ENCODE measurements around the gene TMEM163. TPM values are rescaled to one million over a fixed set of nuclear protein-coding genes. Genes with fewer than 3 reads are reported as not detected.

TMEM163 gene
- total RNA-seq, 1 donor from 2014 or later, result 6.0 TPM

DNA sequence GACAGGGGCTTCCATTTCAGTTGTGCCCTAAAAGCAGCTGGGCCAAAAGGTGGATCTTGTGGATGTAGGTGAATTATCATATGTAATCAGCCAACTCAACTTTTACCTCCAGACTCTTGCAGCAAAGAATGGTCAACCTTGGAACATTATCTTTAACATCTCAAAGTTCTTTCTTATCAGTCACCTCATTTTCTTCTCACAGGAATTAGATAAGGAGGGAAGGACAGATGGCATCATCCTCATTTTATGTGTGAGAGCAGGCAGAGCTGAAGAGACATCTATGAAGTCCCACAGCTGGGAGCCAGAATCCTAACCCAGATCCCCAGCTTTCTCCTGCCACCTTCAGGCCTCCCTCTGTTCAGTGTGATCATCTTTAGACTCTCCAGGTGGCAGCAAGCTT, 282.9 kb downstream of the TMEM163 start:
- Mint-ChIP-seq H3K4me1 (no peaks in the 10 kb centered on the region), H3K27ac (no peak overlapping the region), H3K27me3 (no peaks in the 10 kb centered on the region), H3K9me3 (no peaks in the 10 kb centered on the region), H3K4me3 (no peak overlapping the region), H3K36me3 (ENCODE audit: low read depth) (peaks cover 89% of the 10 kb centered on the region)
- TF ChIP-seq, protein P1, sequence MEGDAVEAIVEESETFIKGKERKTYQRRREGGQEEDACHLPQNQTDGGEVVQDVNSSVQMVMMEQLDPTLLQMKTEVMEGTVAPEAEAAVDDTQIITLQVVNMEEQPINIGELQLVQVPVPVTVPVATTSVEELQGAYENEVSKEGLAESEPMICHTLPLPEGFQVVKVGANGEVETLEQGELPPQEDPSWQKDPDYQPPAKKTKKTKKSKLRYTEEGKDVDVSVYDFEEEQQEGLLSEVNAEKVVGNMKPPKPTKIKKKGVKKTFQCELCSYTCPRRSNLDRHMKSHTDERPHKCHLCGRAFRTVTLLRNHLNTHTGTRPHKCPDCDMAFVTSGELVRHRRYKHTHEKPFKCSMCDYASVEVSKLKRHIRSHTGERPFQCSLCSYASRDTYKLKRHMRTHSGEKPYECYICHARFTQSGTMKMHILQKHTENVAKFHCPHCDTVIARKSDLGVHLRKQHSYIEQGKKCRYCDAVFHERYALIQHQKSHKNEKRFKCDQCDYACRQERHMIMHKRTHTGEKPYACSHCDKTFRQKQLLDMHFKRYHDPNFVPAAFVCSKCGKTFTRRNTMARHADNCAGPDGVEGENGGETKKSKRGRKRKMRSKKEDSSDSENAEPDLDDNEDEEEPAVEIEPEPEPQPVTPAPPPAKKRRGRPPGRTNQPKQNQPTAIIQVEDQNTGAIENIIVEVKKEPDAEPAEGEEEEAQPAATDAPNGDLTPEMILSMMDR (IDR thresholded peaks at IDR 0.05), result no peak
- DNase-seq, result no peak
- no peak for ATAC-seq (ENCODE audit: low read depth)
- POLR2A ChIA-PET, result no interaction called here
- CTCF ChIA-PET, result interaction anchor here (1.3 kb wide), 1 partner anchor 24 kb away, joined by 3 read pairs; no protein-coding TSS in a partner anchor
- intact Hi-C loops (cut with micrococcal nuclease), result no loop called here

DNA sequence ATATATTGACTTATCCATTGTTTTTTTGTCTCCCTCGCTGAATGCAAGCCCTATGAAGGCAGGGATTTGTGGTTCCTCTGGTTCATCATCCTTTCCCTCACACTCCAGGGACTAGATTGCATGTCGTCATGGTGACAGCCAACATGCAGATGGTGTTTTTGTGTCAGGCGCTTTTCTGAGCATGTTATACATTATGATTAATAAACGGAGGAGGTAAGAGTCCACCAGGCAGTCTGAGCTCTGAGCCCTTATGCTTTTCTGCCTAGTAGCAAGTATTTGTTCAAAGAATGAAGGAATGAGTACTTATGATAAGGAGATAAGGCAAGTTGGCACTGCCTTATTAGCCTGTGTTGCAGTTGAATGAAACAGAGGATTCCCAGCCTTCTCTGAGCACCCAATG, 283.3 kb downstream of the TMEM163 start:
- ChIA-PET POLR2A (no interaction called here), CTCF (interaction anchor here (1.3 kb wide), 1 partner anchor 24 kb away, joined by 3 read pairs; no protein-coding TSS in a partner anchor)
- H3K36me3 Mint-ChIP-seq (ENCODE audit: low read depth), result peaks cover 92% of the 10 kb centered on the region
- H3K27ac Mint-ChIP-seq, result peak overlapping the region; percentile 14
- no peak overlapping the region for H3K4me3 Mint-ChIP-seq
- TF ChIP-seq, protein P1 (IDR thresholded peaks at IDR 0.05), result no peak
- no peaks in the 10 kb centered on the region for H3K4me1 Mint-ChIP-seq
- no peak for ATAC-seq (ENCODE audit: low read depth)
- no peaks in the 10 kb centered on the region for H3K27me3 Mint-ChIP-seq
- no peaks in the 10 kb centered on the region for H3K9me3 Mint-ChIP-seq
- DNase-seq, result no peak
- intact Hi-C loops (cut with micrococcal nuclease), result no loop called here

DNA sequence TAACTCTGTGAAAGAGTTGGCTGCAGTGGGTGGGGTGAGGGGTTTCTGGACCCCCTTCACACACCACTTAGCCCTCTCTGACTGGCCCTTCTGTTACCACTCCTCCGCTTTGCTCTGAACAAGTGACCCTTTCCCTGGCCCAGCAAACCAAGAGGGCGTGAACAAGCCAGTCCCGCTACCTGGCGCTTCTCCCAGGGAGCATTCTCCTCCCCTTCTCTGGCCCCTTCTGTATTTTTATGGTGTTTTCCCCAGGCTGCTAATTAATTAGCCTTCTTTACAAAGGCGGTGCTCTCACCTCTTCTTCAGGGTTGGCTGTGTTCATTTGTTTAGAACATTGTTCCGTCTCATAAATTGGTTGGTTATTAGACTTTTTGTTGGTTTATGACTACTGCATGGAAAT, 284.8 kb downstream of the TMEM163 start:
- H3K4me3 Mint-ChIP-seq, result no peak overlapping the region

DNA sequence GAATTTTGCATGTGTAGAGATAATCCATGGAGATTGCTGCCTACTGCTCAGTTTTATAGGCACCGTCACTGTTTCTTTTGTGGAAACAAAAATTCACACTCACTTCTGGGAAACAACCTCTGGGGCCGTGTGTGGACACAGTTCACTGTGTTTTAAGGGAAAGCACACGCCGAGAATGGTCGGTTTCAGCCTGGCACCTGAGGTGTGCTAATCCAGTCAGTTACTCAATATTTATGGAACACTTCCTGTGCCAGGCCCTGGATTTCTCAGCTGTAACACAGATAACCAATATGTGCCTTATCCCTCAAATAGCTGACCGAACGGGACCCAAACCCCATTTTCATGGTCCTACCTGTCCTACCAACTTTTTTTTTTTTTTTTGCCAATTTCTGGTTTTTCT, 285.3 kb downstream of the TMEM163 start:
- Mint-ChIP-seq H3K36me3 (ENCODE audit: low read depth) (peaks cover 91% of the 10 kb centered on the region), H3K9me3 (no peaks in the 10 kb centered on the region), H3K27ac (no peak overlapping the region), H3K4me1 (no peaks in the 10 kb centered on the region), H3K4me3 (no peak overlapping the region), H3K27me3 (no peaks in the 10 kb centered on the region)
- ATAC-seq (ENCODE audit: low read depth), result no peak
- ChIA-PET POLR2A (no interaction called here), CTCF (no interaction called here)
- intact Hi-C loops (cut with micrococcal nuclease), result no loop called here
- TF ChIP-seq, protein P1 (IDR thresholded peaks at IDR 0.05), result no peak
- DNase-seq, result no peak

More for the DNA sequence above, 284.8 kb downstream of the TMEM163 start:
- no peak for ATAC-seq (ENCODE audit: low read depth)
- ChIA-PET POLR2A (no interaction called here), CTCF (interaction anchor here (1.1 kb wide), 1 partner anchor 16 kb away, joined by 3 read pairs; no protein-coding TSS in a partner anchor)
- DNase-seq, result no peak
- Mint-ChIP-seq H3K27ac (no peak overlapping the region), H3K4me1 (no peaks in the 10 kb centered on the region), H3K36me3 (ENCODE audit: low read depth) (peaks cover 92% of the 10 kb centered on the region), H3K27me3 (no peaks in the 10 kb centered on the region), H3K9me3 (no peaks in the 10 kb centered on the region)
- intact Hi-C loops (cut with micrococcal nuclease), result no loop called here
- TF ChIP-seq, protein P1 (IDR thresholded peaks at IDR 0.05), result no peak

DNA sequence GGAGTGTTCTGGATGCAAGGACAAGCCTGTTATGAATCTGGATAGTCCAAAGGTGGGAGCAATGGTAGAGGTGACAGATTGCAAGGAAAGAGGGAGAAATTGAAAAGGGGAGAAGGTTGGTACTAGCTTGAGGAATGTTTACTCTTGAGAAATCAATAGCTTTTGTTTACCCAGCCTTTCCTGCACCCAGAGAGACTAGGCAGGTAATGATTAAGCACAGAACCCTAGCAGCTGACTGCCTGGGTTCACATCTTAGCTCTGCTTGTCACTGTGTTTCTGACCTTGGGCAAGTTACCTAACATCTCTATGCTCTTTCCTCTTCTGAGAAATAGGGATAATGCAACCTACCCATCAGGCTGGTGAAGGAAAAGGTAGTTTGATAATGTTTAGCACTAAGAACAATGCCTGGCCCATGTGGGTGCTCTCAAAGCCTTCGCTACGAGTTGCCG, 286.3 kb downstream of the TMEM163 start:
- ATAC-seq (ENCODE audit: low read depth) (no peak), DNase-seq (no peak)
- Mint-ChIP-seq H3K9me3 (no peaks in the 10 kb centered on the region), H3K4me3 (no peak overlapping the region), H3K27me3 (no peaks in the 10 kb centered on the region), H3K27ac (peak overlapping the region; percentile 15), H3K36me3 (ENCODE audit: low read depth) (peaks cover 96% of the 10 kb centered on the region), H3K4me1 (no peaks in the 10 kb centered on the region)
- intact Hi-C loops (cut with micrococcal nuclease), result no loop called here
- ChIA-PET POLR2A (no interaction called here), CTCF (no interaction called here)
- TF ChIP-seq, protein P1 (IDR thresholded peaks at IDR 0.05), result no peak

All from activated B cell treated with CpG ODN at 0.5 μM for 24 hours (primary cell).